PC-3 (cell line): ENCODE results near the gene NOTCH1. TPM values are rescaled to one million over a fixed set of nuclear protein-coding genes. Genes with fewer than 3 reads are reported as not detected.

ENCODE experiments used
- ATAC-seq: fragments of 200-7000 bp; cut with Tn5 transposase; 2 replicates; pipeline ENCODE4 v1.9.1; 2020; ENCODE audit warnings: mild to moderate bottlenecking, moderate library complexity
- BruUV-seq: library from RNA; stranded (reverse); fragments of 400-500 nt; replicated peaks from 2 replicates; lab custom pipeline; 2021; lab: Mats Ljungman, UMichigan
- CTCF ChIA-PET: fragments of 300-600 bp; sonication (Branson Sonifier 250); formaldehyde crosslinking; loops from one replicate; lab custom pipeline; 2022; ENCODE audit warnings: antibody characterized with exemption; lab: Charles Lee
- POLR2A ChIA-PET: fragments of 300-600 bp; sonication (Branson Sonifier 250); formaldehyde crosslinking; loops from one replicate; lab custom pipeline; 2022; ENCODE audit warnings: antibody characterized with exemption; ENCODE audit not compliant: unreplicated experiment; lab: Charles Lee
- DNase-seq: peaks from one replicate; pipeline ENCODE4 v3.0.0-alpha.2; 2015
- H2AFZ ChIP-seq: fragments of 300-600 bp; sonication (generic); 2 replicates; pipeline ENCODE4 v1.6.0; 2016; ENCODE audit warnings: antibody characterized with exemption, low read length
- H3F3A ChIP-seq: fragments of 300-600 bp; sonication (generic); one replicate; pipeline ENCODE4 v1.6.0; 2017; ENCODE audit warnings: antibody characterized with exemption, low read length, control low read depth, mild to moderate bottlenecking; ENCODE audit not compliant: unreplicated experiment
- H3K27ac ChIP-seq: fragments of 300-600 bp; sonication (generic); 2 replicates; pipeline ENCODE4 v1.5.1; 2016; ENCODE audit warnings: mild to moderate bottlenecking, low read length
- H3K27me3 ChIP-seq: fragments of 300-600 bp; sonication (generic); 2 replicates; pipeline ENCODE4 v1.6.1; 2016; ENCODE audit warnings: low read length, mixed read lengths
- H3K36me3 ChIP-seq: fragments of 300-600 bp; sonication (generic); 2 replicates; pipeline ENCODE4 v1.6.1; 2016; ENCODE audit warnings: low read depth, mixed run types, low read length, mixed read lengths
- H3K4me1 ChIP-seq: fragments of 300-600 bp; sonication (generic); 2 replicates; pipeline ENCODE4 v1.5.1; 2016; ENCODE audit warnings: low read length; ENCODE audit not compliant: insufficient read depth
- H3K4me2 ChIP-seq: fragments of 300-600 bp; sonication (generic); 2 replicates; pipeline ENCODE4 v1.6.0; 2016; ENCODE audit warnings: low read length
- H3K4me3 ChIP-seq: fragments of 300-600 bp; sonication (generic); 2 replicates; pipeline ENCODE4 v1.5.1; 2016; ENCODE audit warnings: mild to moderate bottlenecking, low read length, mixed read lengths
- H3K79me2 ChIP-seq: fragments of 300-600 bp; sonication (generic); 2 replicates; pipeline ENCODE4 v1.6.1; 2017; ENCODE audit warnings: low read length, mixed read lengths
- H3K9ac ChIP-seq: fragments of 300-600 bp; sonication (generic); 2 replicates; pipeline ENCODE4 v1.6.0; 2016; ENCODE audit warnings: mild to moderate bottlenecking, low read length
- H3K9me2 ChIP-seq: fragments of 300-600 bp; sonication (generic); replicated peaks from 2 replicates; pipeline ENCODE4 v1.6.1; 2016; ENCODE audit warnings: mixed run types, low read length, mixed read lengths
- H3K9me3 ChIP-seq: fragments of 300-600 bp; sonication (generic); 2 replicates; pipeline ENCODE4 v1.6.1; 2016; ENCODE audit warnings: low read length, mixed read lengths
- H4K20me1 ChIP-seq: fragments of 300-600 bp; sonication (generic); 2 replicates; pipeline ENCODE4 v1.6.1; 2016; ENCODE audit warnings: low read length, mixed read lengths
- CTCF ChIP-seq: fragments of 300-600 bp; sonication (generic); conservative IDR thresholded peaks from 2 replicates; pipeline ENCODE4 v1.5.1; 2017; ENCODE audit warnings: antibody characterized with exemption, low read depth, mild to moderate bottlenecking, low read length
- EZH2 ChIP-seq: fragments of 300-600 bp; sonication (generic); IDR thresholded peaks from one replicate; pipeline ENCODE4 v1.6.1; 2017; ENCODE audit warnings: antibody characterized with exemption, mild to moderate bottlenecking, low read length; ENCODE audit not compliant: unreplicated experiment
- EZH2phosphoT487 ChIP-seq: fragments of 300-600 bp; sonication (generic); IDR thresholded peaks from 2 replicates; pipeline ENCODE4 v1.6.1; 2018; ENCODE audit warnings: mild to moderate bottlenecking, antibody characterized with exemption, low read length, borderline replicate concordance
- intact Hi-C: fragments of 100-400 bp; cut with micrococcal nuclease; formaldehyde crosslinking; loops from 2 replicates; pipeline ENCODE4 v1.9.0; 2023
- total RNA-seq: library from RNA; depleted of rRNA; stranded (reverse); fragments of >200 nt; gene quantifications from 2 replicates; pipeline ENCODE4 v1.2.3, GENCODE V29; 2014

NOTCH1 gene
- total RNA-seq, 1 experiment from 2014 or later: 14.3 TPM

GRCh38 chr9:136474974-136475865, 70.6 kb downstream of the NOTCH1 start:
- H3K9ac ChIP-seq: no peak overlapping the region
- intact Hi-C loops: no loop called here
- peaks cover 23% of the 10 kb centered on the region for H3K36me3 ChIP-seq
- H3K79me2 ChIP-seq: peaks cover 80% of the 10 kb centered on the region
- no peaks in the 10 kb centered on the region for H3K27me3 ChIP-seq
- no peak overlapping the region for H3K4me3 ChIP-seq
- TF ChIP-seq EZH2: no peak
- no peak for TF ChIP-seq EZH2phosphoT487
- TF ChIP-seq CTCF: no peak
- H3F3A ChIP-seq: no peaks in the 10 kb centered on the region
- no peak overlapping the region for H2AFZ ChIP-seq
- H3K4me2 ChIP-seq: no peak overlapping the region
- H3K4me1 ChIP-seq: no peaks in the 10 kb centered on the region
- peaks cover 10% of the 10 kb centered on the region; the same call in 1 of the 2 replicates for H4K20me1 ChIP-seq
- H3K9me2 ChIP-seq: no peaks in the 10 kb centered on the region
- DNase-seq (no peak), ATAC-seq (no peak)
- POLR2A ChIA-PET: no interaction called here
- no peaks in the 10 kb centered on the region for H3K9me3 ChIP-seq
- no TSS peak for BruUV-seq
- no peak overlapping the region for H3K27ac ChIP-seq
- CTCF ChIA-PET: no interaction called here

GRCh38 chr9:136474021-136474640, 71.7 kb downstream of the NOTCH1 start:
- intact Hi-C loops: no loop called here
- POLR2A ChIA-PET: no interaction called here
- ATAC-seq (no peak), DNase-seq (no peak)
- H3K9me3 ChIP-seq: no peaks in the 10 kb centered on the region
- H3K4me1 ChIP-seq: no peaks in the 10 kb centered on the region
- H3K4me3 ChIP-seq: no peak overlapping the region
- no peak overlapping the region for H3K27ac ChIP-seq
- no TSS peak for BruUV-seq
- H3K27me3 ChIP-seq: no peaks in the 10 kb centered on the region
- no peak overlapping the region for H3K4me2 ChIP-seq
- no peaks in the 10 kb centered on the region for H3K9me2 ChIP-seq
- no peak overlapping the region for H2AFZ ChIP-seq
- peaks cover 23% of the 10 kb centered on the region for H3K36me3 ChIP-seq
- no peaks in the 10 kb centered on the region for H3F3A ChIP-seq
- no peak for TF ChIP-seq EZH2
- TF ChIP-seq CTCF: no peak
- TF ChIP-seq EZH2phosphoT487: no peak
- H4K20me1 ChIP-seq: 0 out of 2 replicates have a peak, but pooled peaks cover 3% of the 10 kb centered on the region
- H3K9ac ChIP-seq: no peak overlapping the region
- H3K79me2 ChIP-seq: peaks cover 74% of the 10 kb centered on the region
- CTCF ChIA-PET: no interaction called here

GRCh38 chr9:136473354-136473721, 72.5 kb downstream of the NOTCH1 start:
- DNase-seq: no peak
- POLR2A ChIA-PET: no interaction called here

More at GRCh38 chr9:136473354-136473721, 72.5 kb downstream of the NOTCH1 start:
- Histone ChIP-seq H3K9me2 (no peaks in the 10 kb centered on the region), H3K9ac (no peak overlapping the region), H3K36me3 (peaks cover 23% of the 10 kb centered on the region), H3K27ac (no peak overlapping the region), H3K27me3 (no peaks in the 10 kb centered on the region), H3K9me3 (no peaks in the 10 kb centered on the region), H4K20me1 (no peaks in the 10 kb centered on the region), H3K4me2 (no peak overlapping the region), H3K4me1 (no peaks in the 10 kb centered on the region), H3K4me3 (no peak overlapping the region), H2AFZ (no peak overlapping the region), H3F3A (no peaks in the 10 kb centered on the region), H3K79me2 (peaks cover 66% of the 10 kb centered on the region)
- no peak for ATAC-seq
- TF ChIP-seq CTCF (no peak), EZH2 (no peak), EZH2phosphoT487 (no peak)
- intact Hi-C loops: no loop called here
- BruUV-seq: no TSS peak
- CTCF ChIA-PET: no interaction called here
